HG03457 (cell line): ENCODE measurements around the gene MYLK.
A peak's percentile ranks its signal among the peaks of the same experiment; 100 is the strongest.
"Not testable (repeated sequence)": the region's sequence is repeated elsewhere in the genome, so short reads cannot be mapped to it uniquely, and the experiment has no call there.

Experiments used
- ATAC-seq: cut with Tn5 transposase; IDR thresholded peaks from one replicate; pipeline ENCODE4 v1.9.1; 2021; ENCODE audit warnings: moderate number of reproducible peaks; ENCODE audit not compliant: unreplicated experiment

The MYLK gene

DNA sequence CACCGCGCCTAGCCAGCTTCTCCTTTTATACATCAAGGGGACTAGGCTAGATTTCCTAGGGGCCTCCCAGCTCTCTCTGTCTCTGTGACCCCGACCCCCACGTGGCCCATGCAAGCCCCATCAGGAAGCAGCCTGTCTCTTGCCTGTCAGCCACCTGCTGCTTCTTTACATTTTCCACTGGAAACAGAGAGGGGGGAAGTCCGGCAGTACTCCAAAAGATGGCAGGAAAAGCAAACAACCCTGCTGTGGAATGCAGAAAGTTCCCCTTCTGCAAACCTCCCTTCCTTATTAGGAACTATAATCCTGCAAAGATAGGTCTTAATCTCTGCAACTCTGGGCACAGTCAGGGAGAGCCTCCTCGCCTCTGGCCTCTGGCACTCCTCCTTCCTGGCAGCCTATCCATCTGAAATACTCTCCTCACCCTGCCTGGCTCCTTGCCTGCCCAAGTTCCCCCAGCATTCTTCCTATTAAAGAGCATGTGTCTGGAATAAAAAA, 251.9 kb downstream of the MYLK start:
- no peak for ATAC-seq

DNA sequence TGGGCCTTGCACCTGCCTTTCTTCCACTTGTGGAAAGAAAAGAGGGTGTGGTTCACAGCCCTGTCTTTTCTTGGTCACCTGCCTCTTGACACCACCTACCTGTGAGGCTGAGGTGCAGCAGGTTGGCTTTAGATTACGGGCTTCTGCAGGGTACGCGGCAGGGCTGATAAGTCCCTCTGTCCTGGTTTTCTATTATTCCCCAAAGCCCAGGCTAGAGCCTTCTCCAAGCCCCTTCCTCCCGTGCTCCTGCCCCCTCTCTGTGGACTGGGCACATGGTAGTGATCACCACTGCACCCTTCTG, 254.4 kb downstream of the MYLK start:
- no peak for ATAC-seq

DNA sequence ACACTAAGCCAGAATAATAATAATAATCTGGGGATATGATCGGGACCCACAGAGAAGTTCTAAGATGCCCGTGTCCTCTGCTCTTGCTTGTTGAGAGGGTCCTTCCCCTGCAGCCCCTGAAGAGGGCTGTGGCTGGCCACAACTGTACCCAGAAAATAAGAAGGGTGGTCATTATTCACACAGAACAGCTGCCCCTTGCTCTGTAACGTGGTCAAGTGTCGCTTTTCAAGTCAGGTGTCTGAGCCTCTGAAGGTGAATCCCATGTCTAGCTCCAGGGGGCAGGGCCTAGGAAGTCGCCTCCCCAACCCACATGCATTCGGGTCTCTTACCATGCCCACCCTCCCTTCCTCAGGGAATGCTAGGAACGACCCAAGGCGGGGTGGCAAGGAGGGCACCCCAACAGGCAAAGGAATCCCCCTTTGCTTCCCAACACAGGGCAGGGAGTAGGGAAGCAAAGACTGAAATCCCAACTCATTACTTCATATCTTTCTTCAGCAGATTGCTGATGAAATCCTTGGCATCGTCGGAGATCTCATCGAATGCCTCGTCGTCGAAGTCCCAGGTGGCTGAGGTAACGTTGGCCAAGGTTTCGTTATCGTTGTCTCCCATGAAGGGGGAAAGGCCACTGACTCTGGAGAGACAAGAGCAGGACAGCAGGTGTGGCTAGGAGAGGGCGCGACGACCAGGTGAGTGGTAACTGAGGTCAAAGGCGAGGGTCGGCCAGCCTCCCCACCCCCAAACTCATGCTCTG, 255.0 kb downstream of the MYLK start:
- no peak for ATAC-seq

DNA sequence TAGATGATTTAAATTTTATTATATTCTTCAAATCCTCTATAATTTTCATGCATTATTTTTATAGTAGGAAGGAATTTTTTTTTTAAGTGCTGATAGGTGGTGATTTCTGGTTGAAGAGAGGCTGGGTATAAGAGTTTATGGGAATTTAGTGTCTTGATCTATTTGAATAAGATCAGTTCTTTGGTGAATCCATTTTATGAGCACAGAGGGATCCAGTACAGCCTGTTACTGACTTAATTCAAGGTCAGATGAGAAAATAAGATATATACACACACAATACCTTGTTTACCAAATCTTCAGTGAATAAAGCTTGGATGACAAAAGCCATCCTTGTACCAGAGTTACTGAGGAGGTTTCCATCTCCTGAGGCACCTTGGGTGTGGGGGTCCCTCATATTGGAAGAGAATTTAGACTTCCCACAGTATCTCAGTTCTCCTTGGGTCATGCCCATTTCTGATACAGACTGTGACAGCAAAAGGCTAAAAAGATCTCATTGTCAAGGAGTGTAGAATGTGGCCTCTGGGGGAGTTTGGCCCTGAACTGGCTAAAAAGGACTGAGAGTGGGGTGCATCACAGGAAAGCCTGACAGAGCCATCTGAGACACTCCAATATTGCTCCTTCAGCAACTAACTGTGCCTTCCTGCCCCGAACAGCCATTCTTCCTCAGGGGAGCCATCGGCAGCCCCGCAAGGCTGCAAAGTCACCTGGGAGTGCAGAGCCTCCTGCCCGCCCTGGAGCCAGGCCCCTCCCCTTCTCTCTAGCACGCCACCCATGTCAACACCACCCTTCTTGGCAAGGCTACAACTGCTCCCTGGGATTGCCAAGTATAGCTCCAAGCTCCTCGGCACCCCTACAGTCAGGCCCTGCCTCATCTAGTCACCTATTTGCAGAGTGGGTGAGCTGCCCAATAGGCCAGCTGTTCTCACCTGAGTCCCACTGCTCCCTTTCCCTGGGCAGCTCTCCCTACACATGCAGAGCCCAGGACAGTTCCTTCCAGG, 256.2 kb downstream of the MYLK start:
- ATAC-seq: no peak

DNA sequence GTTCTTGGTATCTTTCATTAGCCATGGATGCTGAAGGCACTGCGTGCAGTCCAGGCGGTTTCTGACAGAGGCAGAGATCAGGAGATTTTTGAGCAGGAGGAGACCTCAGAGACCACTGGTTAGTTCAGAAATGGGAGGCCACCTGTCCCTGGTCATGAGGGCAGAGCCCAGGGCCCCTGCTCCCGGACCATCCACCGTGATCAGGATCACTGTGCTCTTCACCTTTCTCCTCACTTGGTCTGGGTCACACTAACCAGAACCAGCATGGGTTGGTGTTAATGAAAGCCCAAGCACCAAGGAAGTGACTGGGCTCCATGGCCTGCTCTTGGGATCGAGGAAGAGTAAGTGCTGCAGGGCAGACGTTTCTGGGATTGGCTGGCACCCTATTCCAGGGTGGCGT, 257.3 kb downstream of the MYLK start:
- ATAC-seq: no peak

DNA sequence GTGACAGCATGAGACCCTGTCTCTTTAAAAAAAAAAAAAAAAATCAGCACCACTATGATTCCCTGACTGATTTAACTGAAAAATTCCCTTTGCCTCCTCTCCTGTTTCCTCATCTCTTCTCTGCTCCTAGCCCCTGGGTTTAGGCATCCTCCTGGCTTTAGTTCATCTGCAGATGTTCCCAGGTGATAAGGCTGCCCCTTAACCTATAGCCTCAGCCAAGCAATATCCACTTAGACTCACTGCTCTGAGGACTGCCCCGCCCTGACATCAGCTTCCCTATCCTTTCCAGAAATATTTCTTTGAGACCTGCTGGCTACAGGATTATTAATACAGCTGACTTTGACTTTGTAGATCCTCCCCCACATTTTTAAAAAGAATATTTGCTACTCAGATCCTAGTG, 259.8 kb downstream of the MYLK start:
- ATAC-seq: no peak

DNA sequence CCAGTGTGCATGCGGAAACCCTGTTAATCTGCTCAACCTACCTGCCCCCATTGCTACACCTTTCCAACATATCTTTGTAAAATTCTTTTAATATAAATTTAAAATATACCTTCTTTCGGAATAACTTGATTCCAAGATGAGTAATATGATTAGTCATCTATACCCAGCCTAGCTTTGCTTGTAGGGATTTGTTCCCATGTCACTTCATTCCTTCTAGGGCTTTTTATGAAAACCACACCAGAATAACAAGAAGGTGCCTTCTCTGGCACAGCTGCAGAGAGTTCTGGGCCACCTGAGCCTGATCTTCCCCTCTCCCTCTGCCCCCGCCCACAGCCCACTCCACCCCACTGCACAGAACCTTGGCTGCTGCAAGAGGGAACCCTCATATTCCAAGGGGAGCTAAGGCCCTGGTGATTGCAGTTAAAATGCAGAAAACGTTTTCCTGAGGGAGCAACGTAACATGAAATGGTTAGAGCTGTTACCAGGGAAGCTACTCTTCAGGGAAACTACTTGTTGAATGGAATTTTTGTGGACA, 260.7 kb downstream of the MYLK start:
- ATAC-seq: no peak

DNA sequence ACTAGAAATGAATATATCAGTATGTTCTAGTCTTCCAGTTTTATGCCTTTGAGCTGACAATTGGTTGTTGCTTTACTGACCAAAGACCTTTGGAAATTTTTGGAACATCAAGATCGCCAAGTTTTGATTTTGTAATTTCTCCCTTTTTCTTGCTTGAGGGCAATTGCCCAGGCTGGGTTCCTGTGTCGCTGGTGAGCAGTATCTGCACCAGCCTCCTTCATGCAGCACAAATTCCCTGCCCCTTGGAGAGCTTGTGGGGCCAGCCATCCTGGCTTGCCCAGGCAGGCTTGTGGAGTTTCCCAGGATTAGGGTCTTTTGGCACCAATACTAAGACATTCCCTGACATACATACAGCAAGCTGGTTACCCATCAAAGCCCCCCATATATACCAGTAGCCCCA, 261.4 kb downstream of the MYLK start:
- ATAC-seq: no peak

DNA sequence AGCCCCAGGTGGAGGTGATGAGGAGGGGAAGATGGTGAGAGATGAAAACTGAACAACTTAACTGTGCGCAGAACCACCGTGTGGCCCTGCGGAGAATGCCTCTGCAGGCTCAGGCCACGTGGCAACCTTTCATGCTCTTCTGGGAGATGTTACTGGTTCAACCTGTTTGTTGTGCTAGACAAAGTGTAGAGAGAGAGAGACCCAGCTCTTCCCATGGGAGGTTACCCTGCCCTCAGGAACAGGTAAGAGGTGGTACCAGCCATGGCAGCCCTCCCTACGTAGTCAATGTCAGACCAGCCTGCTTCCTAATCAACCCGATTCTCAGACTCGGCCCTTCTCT, 262.3 kb downstream of the MYLK start:
- no peak for ATAC-seq

DNA sequence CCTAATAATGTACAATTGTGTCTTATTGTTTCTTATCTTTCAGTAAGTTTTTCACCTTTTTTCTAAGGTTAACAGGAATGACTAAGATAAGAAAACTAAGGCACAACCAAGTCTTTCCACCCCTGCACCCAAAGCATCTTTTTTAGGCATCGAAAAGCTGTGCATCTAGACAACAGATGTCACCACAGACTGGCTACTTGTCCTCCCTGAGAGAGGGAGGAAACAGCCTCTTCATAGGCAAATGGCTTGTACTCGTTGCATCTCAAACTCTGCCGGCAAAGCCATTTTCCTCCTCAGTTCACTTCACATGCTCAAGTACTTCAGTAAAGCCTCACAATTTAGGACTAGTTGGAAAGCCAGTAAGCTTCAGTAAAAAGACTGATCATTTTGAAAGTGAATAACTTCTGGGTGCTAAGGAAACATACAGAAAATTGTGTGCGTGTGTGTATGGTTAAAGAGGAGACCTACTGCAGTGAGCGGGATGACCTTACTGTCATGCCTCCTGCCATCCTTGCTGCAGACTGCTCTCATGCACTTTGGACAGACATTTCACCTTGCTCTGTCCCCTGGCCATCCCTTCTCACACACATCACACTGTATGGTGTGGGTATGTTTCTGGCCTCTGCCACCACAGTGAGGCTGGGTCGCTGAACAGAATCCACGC, 262.8 kb downstream of the MYLK start:
- ATAC-seq: no peak

DNA sequence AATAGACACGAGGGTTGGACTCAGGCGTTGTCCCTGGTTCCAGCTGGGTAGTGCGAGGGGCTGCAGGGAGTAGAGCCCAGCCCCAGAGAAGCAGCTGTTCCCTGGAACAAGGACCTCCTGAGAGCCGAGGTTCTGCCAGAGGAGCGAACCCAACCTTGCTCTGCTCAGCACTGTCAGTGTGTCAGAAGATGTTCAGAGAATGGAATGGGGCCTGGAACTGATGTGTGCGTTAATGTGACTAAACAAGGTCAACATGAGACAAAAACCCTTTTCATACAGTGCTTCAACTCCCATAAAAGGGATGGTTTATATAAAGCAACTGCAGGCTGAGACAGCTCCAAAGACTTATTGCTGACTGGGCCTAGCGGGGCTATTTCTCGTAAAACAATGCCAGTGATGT, 263.8 kb downstream of the MYLK start:
- no peak for ATAC-seq

DNA sequence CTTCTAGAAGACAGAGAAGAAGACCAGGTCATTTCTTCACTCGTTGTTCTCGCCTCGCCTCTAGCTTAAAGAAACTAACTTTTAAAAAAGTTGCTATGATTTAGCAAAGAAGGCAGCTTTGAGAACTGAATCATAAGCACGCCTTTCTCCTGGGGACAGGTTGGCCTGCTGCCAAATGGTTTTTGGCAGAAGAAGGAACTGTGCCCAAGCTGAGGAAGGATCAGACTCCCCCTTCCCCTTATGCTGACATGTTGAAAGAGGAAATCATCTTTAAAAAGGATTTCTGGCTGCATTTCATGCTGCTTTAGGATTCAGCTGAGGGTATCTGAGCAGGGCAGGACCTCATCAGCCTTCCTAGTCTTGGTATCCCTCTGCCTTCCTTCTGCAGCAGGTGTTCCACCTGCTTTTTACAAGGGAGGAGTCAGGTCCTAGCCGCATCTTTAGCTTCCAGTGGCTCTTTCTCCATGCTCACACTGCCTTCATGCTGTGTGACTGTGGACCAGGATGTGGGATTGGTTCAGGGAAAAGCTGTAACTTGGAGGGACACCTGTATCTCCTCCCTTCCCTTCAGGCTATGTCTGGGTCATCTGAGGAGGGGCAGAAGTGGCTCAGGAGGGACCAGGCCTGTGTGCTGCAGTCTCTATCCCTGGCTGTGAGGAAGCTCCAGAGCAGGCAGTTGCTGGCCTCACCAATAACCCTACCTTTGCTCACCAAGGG, 265.2 kb downstream of the MYLK start:
- no peak for ATAC-seq

DNA sequence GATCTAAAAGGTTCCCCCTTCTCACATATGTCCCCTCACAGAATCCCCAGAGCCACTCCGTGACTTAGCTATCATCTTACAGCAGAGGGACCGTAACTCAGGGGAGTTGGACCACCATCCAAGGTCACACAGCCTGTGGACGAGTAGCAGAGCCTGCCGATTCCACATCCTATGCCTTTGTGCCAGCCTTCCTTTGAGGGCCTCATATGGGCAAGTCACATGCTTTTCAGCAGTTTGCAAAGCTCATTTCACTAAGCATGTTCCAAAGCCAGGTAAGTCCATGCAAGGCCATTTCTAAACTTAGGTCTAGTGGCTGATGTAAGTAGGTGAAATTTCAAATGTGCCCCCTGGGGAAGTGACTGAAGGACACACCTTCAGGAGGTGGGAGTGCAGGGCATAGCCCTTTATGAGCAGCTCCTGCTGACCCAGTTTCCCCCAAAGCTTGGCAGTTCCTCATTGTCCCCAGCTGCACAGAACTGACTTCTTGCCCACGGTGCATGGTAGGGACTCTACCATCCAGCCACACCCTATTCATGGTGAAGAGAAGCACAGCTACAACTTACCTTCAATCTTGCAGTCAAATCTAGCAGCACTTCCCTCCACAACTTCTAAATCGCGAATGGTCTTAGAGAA, 265.9 kb downstream of the MYLK start:
- no peak for ATAC-seq

DNA sequence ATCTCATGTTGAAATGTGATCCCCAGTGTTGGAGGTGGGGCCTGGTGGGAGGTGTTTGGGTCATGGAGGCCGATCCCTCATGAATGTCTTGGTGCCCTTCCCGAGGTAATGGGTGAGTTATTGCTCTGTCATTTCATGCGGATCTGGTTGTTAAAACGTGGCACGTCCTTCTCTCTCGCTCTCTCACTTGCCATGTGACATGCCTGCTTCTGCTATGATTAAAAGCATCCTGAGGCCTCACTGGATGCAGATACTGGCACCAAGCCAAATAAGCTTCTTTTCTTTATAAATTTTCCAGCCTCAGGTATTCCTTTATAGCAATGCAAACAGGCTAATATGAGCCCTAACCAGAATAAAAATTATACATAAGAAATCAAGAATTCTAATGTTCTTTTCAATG, 267.5 kb downstream of the MYLK start:
- ATAC-seq: no peak

DNA sequence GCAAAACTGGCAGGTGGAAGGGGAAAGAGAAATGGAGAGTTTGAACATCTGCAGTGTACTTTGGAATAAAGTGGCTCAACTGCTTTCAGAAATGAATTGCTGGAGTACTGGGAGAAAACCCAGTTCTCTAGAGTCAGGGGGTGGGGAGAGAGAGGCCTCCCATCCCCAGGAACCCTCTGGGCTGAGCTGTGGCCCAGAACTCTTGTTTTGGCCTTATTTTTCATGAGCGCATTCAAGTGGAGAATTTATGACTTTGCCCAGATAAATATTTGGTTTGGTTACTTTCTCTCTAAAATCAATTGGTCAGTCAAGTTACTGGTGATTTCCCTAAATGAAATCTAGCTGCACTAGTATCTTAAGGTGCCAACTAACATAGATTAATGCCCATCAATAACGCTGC, 270.6 kb downstream of the MYLK start:
- ATAC-seq: no peak

DNA sequence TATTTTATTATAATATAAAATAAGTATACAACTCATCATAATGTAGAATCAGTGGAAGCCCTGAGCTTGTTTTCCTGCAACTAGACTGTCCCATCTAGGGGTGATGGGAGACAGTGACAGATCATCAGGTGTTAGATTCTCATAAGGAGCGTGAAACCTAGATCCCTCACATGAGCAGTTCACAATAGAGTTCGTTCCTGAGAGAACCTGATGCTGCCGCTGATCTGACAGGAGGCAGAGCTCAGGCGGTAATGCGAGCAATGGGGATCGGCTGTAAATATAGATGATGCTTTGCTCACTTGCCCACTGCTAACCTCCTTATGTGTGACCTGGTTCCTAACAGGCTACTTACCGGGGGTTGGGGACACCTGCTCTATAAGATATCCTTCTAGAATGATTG, 272.5 kb downstream of the MYLK start:
- not testable (repeated sequence) for ATAC-seq

DNA sequence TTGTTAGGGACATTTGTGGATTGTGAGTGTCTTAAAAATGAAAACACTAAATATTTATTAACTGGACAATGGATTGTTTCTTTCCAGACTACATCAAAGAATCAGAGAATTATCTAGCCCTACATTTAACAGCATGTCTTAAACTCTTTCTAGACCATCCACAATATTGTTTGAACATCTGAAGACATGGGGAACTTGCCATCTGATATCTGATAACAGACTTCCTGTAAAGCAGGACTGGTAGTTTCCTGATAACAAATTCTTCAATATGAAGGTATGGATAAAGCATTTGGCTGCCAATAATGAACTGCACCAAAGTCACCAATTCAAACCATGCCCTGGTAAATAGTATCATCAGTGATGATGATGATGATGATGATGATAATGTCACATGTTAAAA, 273.1 kb downstream of the MYLK start:
- ATAC-seq: no peak

DNA sequence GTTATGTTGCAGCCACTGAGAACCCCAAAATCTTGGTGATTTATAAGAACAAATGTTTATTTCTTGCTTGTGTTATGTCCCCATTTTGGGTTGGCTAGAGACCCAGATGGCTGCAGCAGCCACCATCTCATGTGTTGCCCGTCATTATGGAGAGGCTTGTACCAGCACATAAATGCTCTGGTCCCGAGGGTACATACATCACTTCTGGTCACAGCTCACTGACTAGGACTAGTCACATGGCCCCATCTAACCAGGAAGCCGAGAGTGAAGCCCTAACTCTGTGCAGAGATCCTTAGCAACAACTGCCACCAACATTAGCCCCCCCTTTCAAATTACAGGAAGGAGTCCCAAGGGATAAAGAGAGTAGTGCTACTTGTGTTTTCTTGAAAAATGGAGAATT, 273.8 kb downstream of the MYLK start:
- ATAC-seq: peak; percentile 60

DNA sequence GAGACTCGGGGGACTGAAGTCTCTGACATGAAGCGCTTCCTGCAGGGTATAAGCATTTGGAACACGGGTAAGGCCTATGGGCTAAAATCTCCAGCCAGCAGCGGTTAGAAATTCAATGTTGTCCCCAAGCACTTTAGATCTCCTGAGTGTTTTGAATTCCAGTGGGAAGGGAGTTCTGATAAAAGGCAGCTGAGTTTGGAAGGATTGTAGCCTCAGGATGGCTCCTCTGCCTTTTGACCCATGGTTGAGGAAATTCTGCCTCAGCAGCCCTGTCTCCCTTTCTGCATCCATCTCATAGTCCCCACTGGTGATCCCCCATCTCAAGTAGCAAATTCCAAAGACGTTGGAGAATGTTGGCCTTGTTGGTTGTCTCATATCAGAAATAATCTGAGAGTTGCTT, 275.1 kb downstream of the MYLK start:
- ATAC-seq: no peak

DNA sequence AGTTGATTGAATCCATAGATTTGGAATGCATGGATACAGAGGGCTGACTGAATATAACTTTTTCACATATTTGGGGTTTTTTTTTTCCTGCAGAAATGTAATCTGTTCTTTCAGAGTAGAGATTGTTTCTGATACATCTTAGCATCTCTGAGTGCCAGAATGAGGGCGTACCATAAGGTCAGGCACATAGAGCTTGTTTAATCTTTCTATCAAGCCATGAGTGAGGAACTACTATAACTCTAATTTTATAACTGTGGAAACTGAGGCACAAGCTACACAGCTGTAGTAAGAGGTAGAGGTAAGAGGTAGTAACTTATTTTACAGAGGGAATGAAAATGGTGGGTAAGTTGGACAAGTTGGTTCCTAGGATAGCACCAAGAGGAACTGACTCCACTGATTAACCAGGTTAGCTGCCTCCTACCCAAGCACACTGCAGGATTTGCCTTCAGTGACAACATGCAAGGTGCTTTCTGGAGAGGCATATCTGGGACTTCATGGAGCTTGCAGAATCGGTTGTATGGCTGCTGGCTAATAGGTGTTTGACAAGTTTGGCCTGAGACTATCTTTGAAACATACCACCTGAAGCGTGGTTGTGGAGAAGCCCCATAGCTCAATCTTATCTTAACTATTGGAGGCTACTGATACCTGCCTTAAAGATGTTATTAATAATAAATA, 275.7 kb downstream of the MYLK start:
- no peak for ATAC-seq
